Activated gamma-delta T cell treated with anti-CD3 and anti-CD28 coated beads, Interleukin-2, amount 50 U/mL, for 16 hours (primary cell): ENCODE measurements around the gene SNX20.
A peak's percentile ranks its signal among the peaks of the same experiment; 100 is the strongest.

Source experiments
- DNase-seq: peaks from one replicate; pipeline ENCODE4 v3.0.0-alpha.2; 2020; ENCODE audit warnings: low read depth

The SNX20 gene, protein sequence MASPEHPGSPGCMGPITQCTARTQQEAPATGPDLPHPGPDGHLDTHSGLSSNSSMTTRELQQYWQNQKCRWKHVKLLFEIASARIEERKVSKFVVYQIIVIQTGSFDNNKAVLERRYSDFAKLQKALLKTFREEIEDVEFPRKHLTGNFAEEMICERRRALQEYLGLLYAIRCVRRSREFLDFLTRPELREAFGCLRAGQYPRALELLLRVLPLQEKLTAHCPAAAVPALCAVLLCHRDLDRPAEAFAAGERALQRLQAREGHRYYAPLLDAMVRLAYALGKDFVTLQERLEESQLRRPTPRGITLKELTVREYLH

DNA sequence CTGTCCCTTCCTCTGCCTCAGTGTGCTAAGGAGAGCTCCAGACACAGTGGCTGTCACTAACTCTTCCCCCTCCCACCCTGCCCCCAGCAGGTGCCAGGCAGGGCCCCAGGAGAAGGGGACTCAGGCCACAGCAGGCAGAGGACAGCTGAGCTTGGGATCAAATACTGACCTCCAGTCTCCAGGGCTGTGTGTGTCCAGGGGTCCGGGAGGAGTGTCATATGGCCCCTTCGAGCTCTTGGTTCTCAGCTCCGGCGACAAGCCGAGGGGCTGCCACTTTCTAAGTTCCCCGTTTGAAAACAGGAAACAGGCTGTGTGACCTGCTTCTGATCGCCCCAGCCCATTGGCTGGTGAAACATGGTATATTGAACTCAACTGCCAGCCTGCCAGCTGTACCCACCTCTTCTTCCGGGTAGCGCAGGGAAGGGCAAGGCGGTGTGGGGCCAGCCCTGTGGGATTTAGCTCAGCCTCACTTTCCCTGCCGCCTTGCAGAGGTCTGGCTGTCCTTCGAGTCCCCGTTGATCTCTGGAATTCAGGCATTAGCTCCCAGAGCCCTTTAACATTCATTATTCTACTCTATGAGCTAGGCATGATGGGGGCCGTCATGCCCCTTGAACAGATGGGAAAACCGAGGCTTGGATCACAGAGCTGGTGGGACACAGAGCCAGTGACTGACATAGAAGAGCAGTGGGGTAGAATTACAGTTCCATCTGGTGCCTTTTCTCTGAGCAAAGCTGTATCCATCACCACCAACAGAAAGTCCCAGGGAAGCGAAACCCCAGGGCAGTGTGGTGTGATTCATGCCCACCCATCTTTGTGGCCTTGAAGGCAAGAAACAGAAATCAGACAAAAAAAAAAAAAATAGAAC is at the start of gene SNX20:
Gene SNX20 (minus strand): TSS at position 292 of the 865 bp plus-strand sequence. CDS start 3,786 bp downstream, outside the sequence.
- DNase-seq = peak; percentile 43

- DNase-seq = no peak
These were observed 43.2 kb upstream of the SNX20 start for GRCh38 chr16:50724306-50724705.

- DNase-seq = no peak
These were observed 41.8 kb upstream of the SNX20 start for GRCh38 chr16:50722960-50723359.

DNA sequence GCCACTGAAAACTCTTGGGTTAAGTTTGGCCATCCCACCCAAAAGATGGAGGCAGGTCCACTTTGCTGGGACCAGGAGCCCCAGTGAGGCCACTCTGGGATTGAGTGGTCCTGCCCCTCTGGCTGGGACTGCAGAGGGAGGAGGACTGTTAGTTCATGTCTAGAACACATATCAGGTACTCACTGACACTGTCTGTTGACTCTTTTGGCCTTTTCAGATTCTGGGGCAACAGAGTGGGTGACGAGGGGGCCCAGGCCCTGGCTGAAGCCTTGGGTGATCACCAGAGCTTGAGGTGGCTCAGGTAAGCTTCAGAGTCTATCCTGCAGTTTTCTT is 41.3 kb upstream of the SNX20 start:
- no peak for DNase-seq

DNA sequence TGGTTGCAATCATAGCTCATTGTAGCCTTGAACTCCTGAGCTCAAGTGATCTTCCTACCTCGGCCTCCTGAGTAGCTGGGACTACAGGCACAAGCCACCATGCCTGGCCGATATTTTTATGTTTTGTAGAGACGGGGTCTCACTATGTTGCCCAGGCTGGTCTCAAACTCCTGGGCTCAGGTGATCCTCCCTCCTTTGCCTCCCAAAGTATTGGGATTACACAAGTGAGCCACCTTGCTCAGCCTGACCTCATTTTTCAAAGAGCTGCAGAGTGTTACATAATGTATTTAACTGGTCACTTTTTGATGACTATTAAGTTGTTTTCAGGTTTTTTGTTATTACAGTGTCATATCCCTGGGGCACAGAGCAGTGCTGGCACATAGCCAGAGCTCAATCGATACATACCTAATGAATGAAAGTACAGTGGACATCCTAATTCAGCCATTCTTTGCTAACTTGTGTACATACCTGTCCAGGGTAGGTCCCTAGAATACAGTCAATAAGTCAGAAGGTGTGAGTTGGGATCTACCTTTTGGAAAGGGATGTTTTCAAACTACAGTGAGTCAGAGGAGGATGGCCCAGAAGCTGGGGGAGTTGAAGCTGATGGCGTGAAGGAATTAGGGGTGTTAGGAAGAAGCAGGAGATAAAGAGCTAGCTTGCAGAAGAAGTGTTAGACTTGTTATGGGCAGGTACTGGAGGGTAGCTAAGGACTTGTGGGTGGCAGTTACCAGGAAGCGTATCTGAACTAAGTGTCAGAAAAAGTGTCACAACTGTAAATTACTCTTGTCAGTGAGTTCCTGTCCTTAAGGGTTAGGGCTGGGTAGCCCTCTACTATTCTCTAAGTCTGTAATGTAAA is 40.7 kb upstream of the SNX20 start:
- no peak for DNase-seq

DNA sequence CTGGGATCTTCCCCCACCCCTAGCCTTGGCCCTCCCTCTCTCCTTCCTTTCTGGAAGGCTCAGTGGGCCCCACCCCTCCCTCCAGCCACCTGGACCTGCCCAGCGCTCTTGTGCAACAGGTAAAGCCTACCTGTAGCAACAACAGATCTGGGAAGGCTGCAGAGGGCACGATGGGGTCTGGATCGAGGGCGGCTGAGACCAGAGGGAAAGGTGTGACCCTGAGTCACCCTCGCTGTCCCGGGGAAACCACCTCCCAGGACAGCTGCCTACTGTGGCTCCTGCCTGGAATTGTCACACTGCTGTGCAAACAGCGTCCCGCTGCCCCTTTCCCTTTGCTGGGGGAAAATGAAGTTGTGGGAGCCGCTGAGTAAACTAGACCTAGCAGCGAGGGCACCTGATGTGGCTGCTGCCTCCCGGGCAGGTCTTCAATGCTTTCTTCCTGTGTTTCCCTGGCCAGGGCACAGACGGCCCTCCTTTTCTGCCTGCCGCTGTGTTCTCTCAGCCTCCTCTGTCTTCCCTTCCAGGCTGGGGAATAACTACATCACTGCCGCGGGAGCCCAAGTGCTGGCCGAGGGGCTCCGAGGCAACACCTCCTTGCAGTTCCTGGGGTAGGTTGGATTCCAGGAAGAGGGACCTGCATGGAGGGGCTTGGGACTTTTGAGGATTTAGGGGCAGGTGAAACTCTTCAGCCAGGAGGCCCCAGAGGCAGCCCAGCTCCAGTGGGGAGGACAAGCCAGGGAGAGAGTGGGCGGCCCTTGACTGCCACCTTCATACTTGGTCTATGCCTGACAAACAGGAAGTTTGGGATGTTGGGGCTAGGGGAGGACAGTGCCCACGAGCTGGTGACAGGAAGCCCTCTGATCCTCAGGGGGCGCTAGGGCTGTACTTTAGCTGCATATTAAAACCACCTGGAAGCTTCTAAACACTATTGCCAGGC is 38.6 kb upstream of the SNX20 start:
- no peak for DNase-seq

- no peak for DNase-seq
These were observed 37.8 kb upstream of the SNX20 start for GRCh38 chr16:50718761-50719400.

DNA sequence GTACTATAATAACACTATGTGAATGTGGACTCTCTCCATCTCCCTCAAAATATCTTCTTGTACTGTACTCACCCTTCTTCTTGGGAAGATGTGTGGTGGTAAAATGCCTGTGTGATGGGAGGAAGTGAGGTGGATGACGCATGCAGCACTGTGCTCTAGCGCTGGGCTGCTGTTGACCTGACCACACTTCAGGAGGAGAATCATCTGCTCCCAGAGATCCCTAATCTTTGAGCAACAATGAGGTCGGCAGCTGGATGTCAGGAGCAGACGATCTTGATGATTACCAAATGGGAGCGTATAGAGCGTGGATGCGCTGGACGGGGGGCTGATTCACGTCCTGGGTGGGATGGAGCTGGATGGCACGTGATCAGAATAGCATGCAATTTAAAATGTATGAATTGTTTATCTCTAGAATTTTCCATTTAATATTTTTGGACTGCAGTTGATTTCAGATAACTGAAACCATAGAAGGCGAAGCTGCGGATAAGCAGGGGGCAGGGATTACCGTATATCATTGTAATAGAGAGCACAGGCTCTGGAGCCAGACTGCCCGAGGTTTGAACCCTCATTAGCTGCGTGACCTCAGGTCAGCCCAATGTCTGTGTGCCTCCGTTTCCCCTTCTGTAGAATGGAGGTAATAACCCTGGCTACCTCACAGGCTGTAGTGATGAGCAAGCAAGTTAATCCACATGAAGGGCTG is 37.1 kb upstream of the SNX20 start:
- no peak for DNase-seq

DNA sequence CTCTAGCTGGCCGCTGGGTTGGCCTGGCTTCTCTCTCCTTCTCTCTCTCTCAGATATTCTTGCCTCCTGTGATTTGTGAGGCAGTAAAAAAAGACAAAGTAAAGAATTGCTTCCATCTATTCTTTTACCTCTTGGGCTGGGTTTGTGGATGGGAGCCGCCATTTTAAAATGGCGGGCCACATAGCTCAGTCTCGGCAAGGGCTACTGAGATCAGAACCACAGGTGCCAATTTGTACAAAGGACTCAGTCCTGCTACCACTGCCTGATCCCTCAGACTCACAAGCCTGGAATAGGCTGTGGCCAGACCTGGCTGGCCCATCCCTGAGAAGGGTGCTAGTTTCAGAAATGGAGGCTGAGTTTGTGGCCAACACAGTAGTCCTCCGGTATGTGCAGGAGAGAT is 36.4 kb upstream of the SNX20 start:
- no peak for DNase-seq

GRCh38 chr16:50717091-50717490 is 36.0 kb upstream of the SNX20 start:
- no peak for DNase-seq

- no peak for DNase-seq
These were observed 31.8 kb upstream of the SNX20 start for GRCh38 chr16:50712956-50713355.

DNA sequence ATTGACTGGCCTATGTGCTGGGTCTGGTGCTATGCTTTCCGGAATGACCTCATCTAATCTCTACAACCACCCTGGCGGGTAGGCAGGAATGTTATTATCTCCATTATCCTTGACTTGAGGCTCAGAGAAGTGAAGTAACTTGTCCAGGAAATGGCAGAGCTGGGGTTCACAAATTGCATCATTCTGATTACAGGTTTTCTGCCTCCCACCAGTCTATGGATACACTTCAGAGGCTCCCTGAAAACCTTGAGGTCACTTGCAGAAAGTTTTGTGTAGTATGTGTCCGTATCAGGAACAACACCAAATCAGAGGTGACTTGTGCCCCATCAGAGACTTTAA is 31.4 kb upstream of the SNX20 start:
- DNase-seq = no peak

- DNase-seq = no peak
These were observed 30.9 kb upstream of the SNX20 start for GRCh38 chr16:50711862-50712559.

DNA sequence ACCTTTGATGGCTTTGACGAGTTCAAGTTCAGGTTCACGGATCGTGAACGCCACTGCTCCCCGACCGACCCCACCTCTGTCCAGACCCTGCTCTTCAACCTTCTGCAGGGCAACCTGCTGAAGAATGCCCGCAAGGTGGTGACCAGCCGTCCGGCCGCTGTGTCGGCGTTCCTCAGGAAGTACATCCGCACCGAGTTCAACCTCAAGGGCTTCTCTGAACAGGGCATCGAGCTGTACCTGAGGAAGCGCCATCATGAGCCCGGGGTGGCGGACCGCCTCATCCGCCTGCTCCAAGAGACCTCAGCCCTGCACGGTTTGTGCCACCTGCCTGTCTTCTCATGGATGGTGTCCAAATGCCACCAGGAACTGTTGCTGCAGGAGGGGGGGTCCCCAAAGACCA is 29.9 kb upstream of the SNX20 start:
- no peak for DNase-seq

DNA sequence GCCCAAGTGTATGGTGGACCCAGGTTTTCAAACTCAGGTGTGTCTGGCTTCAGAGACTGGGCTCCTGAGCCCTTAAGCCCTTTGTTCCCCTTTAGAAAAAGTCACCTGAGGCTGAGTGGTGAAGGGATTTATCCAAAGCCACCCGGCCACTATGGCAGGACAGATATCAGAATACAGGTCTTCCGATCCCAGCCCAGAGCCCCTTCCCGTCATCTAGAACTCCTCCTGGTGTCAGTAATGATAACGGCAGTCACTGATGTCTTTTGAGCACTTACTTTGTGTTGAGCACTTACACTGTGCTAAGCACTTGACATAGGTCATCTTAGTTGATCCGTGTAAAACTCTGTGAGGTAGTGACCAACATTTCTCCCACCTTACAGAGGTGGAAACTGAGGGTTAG is 28.9 kb upstream of the SNX20 start:
- no peak for DNase-seq

- no peak for DNase-seq
These were observed 28.1 kb upstream of the SNX20 start for GRCh38 chr16:50709061-50709684.

DNA sequence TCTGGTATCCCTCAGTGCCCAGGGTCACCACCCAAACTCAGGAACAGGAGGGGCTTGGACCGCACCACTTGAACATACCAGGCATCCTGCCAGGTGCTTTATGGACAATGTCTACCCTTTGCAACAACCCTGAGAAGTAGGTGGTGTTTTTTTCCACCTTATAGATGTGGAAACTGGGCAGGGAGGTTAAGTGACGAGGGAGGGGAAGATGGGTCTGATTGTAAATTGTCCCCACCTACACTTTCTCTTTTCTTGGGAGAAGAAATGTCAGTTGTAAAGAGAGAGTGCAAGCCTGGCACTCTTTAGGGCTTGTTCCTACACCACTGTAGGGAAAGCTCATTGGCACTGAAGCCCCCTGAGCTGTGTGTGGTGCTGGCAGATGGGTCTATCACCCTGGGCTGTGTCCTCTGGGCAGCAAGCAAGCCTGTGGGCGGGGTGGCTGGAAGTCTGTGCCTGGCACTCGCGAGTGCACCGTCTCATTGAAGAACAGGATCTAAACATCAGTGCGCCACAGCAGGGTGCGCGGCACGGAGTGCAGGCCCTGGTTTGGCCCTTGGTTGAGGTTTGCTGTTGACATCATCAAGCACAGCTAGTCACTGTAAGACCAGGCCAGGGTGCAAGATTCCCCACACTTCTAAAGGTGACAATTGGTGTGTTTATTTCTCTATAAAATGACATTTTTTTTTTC is 27.4 kb upstream of the SNX20 start:
- no peak for DNase-seq

GRCh38 chr16:50706250-50706649 is 25.1 kb upstream of the SNX20 start:
- DNase-seq = no peak
